Measurements from ENCODE around the gene CLECL1.

CLECL1 gene

GRCh38 chr12:9732921-9733461 is at the start of gene CLECL1:
Gene CLECL1, minus strand, starts transcription at chr12:9733097.
- DNase-seq: no peak

- DNase-seq: no peak
Observed at GRCh38 chr12:9781360-9781759, 48.5 kb upstream of the CLECL1 start.

- no peak for DNase-seq
Observed at GRCh38 chr12:9779209-9779608, 46.3 kb upstream of the CLECL1 start.

- DNase-seq: no peak
Observed at GRCh38 chr12:9776781-9777180, 43.9 kb upstream of the CLECL1 start.

GRCh38 chr12:9773216-9773877 is 40.5 kb upstream of the CLECL1 start:
- no peak for DNase-seq

GRCh38 chr12:9763025-9763424 is 30.1 kb upstream of the CLECL1 start:
- no peak for DNase-seq

- DNase-seq: no peak
Observed at GRCh38 chr12:9762369-9762768, 29.5 kb upstream of the CLECL1 start.

- DNase-seq: no peak
Observed at GRCh38 chr12:9761419-9761781, 28.5 kb upstream of the CLECL1 start.

GRCh38 chr12:9760699-9761418 is 28.0 kb upstream of the CLECL1 start, which contains the start of gene CD69:
Gene CD69, minus strand, starts transcription at chr12:9760901. Its CDS starts 81 bp downstream, at chr12:9760820.
- DNase-seq: no peak

- DNase-seq: no peak
Observed at GRCh38 chr12:9760120-9760519, 27.2 kb upstream of the CLECL1 start.

GRCh38 chr12:9759694-9760093 is 26.8 kb upstream of the CLECL1 start:
- DNase-seq: no peak

- no peak for DNase-seq
Observed at GRCh38 chr12:9758119-9758518, 25.2 kb upstream of the CLECL1 start.

- no peak for DNase-seq
Observed at GRCh38 chr12:9757433-9758025, 24.6 kb upstream of the CLECL1 start.

- DNase-seq: no peak
Observed at GRCh38 chr12:9756706-9757105, 23.8 kb upstream of the CLECL1 start.

- no peak for DNase-seq
Observed at GRCh38 chr12:9756170-9756569, 23.3 kb upstream of the CLECL1 start.

- DNase-seq: no peak
Observed at GRCh38 chr12:9755567-9755966, 22.7 kb upstream of the CLECL1 start.

- no peak for DNase-seq
Observed at GRCh38 chr12:9755035-9755434, 22.1 kb upstream of the CLECL1 start.

GRCh38 chr12:9754099-9754927 is 21.4 kb upstream of the CLECL1 start:
- no peak for DNase-seq

GRCh38 chr12:9753498-9753897 is 20.6 kb upstream of the CLECL1 start:
- DNase-seq: no peak

- no peak for DNase-seq
Observed at GRCh38 chr12:9753073-9753472, 20.2 kb upstream of the CLECL1 start.

GRCh38 chr12:9752145-9752933 is 19.4 kb upstream of the CLECL1 start:
- no peak for DNase-seq

All from NCI-H510A treated with DMSO at 0.1 percent for 48 hours (cell line).